ENCODE measurements around the gene CFAP57. TPM values are rescaled to one million over a fixed set of nuclear protein-coding genes. Genes with fewer than 3 reads are reported as not detected.

CFAP57 gene
- total and polyA plus RNA-seq, 2 donors (not counting 1 experiment from before 2014, with no cell fraction given), result 0.07 to 0.44 TPM

DNA sequence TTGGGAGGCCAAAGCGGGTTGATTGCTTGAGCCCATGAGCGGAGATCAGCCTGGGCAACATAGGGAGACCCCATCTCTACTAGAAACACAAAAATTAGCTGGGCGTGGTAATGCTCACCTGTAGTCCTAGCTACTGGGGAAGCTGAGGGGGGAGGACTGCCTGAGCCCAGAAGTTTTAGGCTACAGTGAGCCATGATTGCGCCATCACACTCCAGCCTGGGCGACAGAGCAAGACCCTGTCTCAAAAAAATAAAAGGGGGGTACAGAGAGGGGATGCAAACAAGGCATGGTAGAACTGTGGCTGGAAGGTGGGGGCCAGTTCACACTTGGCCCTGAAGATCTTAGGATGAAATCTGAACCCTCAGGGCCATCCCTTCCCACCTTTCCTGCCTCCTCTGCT, 114.4 kb downstream of the CFAP57 start:
- no peak for ATAC-seq (ENCODE audit: low read depth)
- CTCF ChIA-PET, result no interaction called here
- H3K27ac Mint-ChIP-seq, result no peak overlapping the region
- Histone ChIP-seq H2AFZ (ENCODE audit: insufficient read depth, low read depth, low read length, poor library complexity, severe bottlenecking) (no peak overlapping the region), H3K27ac (ENCODE audit: low read length in 2 of 2) (no peak overlapping the region), H3K4me1 (ENCODE audit: control insufficient read depth in 2 of 2, insufficient read depth in 2 of 2, low read length in 2 of 2) (no peaks in the 10 kb centered on the region), H3K36me3 (replicated peaks in 1 of 2; ENCODE audit: control extremely low read depth in 1 of 2, control insufficient read depth in 1 of 2, extremely low read depth in 1 of 2, insufficient read depth in 2 of 2, low read length in 1 of 2) (no peaks in the 10 kb centered on the region), H3K4me3 (ENCODE audit: control extremely low read depth in 1 of 5, extremely low read depth in 1 of 5, insufficient read depth in 1 of 5, low read depth in 2 of 5, low read length in 4 of 5) (no peak overlapping the region), H3K27me3 (replicated peaks in 1 of 4; ENCODE audit: control extremely low read depth in 1 of 4, control insufficient read depth in 3 of 4, insufficient read depth in 4 of 4, low read length in 3 of 4) (no peaks in the 10 kb centered on the region), H3K4me2 (replicated peaks; ENCODE audit: low read depth, low read length, poor library complexity, severe bottlenecking) (no peak overlapping the region), H3K79me2 (ENCODE audit: control insufficient read depth, insufficient read depth, low read length) (no peaks in the 10 kb centered on the region), H4K20me1 (ENCODE audit: control insufficient read depth, insufficient read depth, low read length, poor library complexity, severe bottlenecking) (no peaks in the 10 kb centered on the region), H3K9ac (ENCODE audit: low read length) (no peak overlapping the region), H3K9me3 (ENCODE audit: control extremely low read depth in 1 of 3, control insufficient read depth in 2 of 3, insufficient read depth in 1 of 3, low read length in 2 of 3) (peaks cover 0 to 5% (median 0%) of the 10 kb centered on the region in 3 donors)
- H3K27me3 Mint-ChIP-seq, result peaks cover 4% of the 10 kb centered on the region
- intact Hi-C loops (cut with micrococcal nuclease), result no loop called here
- H3K9me3 Mint-ChIP-seq (ENCODE audit: insufficient read depth), result no peaks in the 10 kb centered on the region
- 100% methylated on average over 5 of the region's 5 CpGs for WGBS (ENCODE audit: insufficient coverage)
- no peak overlapping the region for H3K4me3 Mint-ChIP-seq
- no peaks in the 10 kb centered on the region for H3K4me1 Mint-ChIP-seq
- TF ChIP-seq, protein P1, sequence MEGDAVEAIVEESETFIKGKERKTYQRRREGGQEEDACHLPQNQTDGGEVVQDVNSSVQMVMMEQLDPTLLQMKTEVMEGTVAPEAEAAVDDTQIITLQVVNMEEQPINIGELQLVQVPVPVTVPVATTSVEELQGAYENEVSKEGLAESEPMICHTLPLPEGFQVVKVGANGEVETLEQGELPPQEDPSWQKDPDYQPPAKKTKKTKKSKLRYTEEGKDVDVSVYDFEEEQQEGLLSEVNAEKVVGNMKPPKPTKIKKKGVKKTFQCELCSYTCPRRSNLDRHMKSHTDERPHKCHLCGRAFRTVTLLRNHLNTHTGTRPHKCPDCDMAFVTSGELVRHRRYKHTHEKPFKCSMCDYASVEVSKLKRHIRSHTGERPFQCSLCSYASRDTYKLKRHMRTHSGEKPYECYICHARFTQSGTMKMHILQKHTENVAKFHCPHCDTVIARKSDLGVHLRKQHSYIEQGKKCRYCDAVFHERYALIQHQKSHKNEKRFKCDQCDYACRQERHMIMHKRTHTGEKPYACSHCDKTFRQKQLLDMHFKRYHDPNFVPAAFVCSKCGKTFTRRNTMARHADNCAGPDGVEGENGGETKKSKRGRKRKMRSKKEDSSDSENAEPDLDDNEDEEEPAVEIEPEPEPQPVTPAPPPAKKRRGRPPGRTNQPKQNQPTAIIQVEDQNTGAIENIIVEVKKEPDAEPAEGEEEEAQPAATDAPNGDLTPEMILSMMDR (IDR thresholded peaks at IDR 0.05), result no peak
- no peak for TF ChIP-seq EZH2 (IDR thresholded peaks at IDR 0.05; ENCODE audit: borderline replicate concordance, insufficient read depth, low read depth, low read length, poor library complexity, severe bottlenecking)
- no peak for DNase-seq
- POLR2A ChIA-PET, result no interaction called here

DNA sequence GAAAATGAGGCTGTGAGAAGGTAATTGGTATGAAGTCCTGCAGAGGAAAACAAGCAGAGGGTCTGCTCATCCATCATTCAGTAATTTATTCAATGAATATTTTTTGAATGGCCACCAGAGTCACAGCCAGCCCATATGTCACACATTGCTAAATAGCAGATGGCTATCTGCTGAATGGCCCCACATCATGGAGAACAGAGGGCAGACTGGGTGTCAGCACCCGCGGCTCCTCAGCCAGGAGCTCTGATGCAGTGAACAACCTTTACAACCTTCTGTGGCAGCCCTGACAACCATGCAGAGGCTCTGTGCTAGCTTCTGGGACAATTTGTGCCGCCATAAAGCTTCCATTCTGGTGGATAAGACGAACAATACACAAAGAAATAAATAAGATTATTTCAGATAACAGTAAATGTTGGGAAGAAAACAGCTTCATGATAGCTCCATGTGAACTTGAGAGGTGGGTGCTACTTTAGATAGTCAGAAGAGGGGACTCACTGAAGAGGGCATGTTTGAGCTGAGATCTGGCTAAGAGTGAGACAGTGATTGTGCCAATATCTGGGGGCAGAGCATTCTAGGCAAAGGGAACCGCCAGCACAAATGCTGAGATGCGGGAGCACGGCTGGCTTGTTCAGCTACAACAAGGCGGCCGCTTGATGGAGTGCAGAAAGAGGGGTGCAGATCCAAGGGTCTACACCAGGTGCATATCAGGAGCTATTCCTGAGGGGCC, 116.1 kb downstream of the CFAP57 start:
- CTCF ChIA-PET, result interaction anchor here (1.8 kb wide), 1 partner anchor 61 kb away, joined by 5 read pairs; no protein-coding TSS in a partner anchor
- 91% methylated on average over 7 of the region's 9 CpGs for WGBS (ENCODE audit: insufficient coverage)
- no peaks in the 10 kb centered on the region for H3K79me2 ChIP-seq (ENCODE audit: control insufficient read depth, insufficient read depth, low read length)
- Mint-ChIP-seq H3K27me3 (peaks cover 4% of the 10 kb centered on the region), H3K4me3 (no peak overlapping the region), H3K4me1 (no peaks in the 10 kb centered on the region), H3K9me3 (ENCODE audit: insufficient read depth) (no peaks in the 10 kb centered on the region), H3K27ac (no peak overlapping the region)
- H3K27me3 ChIP-seq (replicated peaks in 1 of 4; ENCODE audit: control extremely low read depth in 1 of 4, control insufficient read depth in 3 of 4, insufficient read depth in 4 of 4, low read length in 3 of 4), result no peaks in the 10 kb centered on the region
- no peak overlapping the region for H3K4me2 ChIP-seq (replicated peaks; ENCODE audit: low read depth, low read length, poor library complexity, severe bottlenecking)
- no peak overlapping the region for H3K9ac ChIP-seq (ENCODE audit: low read length)
- H4K20me1 ChIP-seq (ENCODE audit: control insufficient read depth, insufficient read depth, low read length, poor library complexity, severe bottlenecking), result no peaks in the 10 kb centered on the region
- no peak for ATAC-seq (ENCODE audit: low read depth)
- TF ChIP-seq, protein P1 (IDR thresholded peaks at IDR 0.05), result no peak
- TF ChIP-seq EZH2 (IDR thresholded peaks at IDR 0.05; ENCODE audit: borderline replicate concordance, insufficient read depth, low read depth, low read length, poor library complexity, severe bottlenecking), result no peak
- intact Hi-C loops (cut with micrococcal nuclease), result no loop called here
- POLR2A ChIA-PET, result no interaction called here
- H2AFZ ChIP-seq (ENCODE audit: insufficient read depth, low read depth, low read length, poor library complexity, severe bottlenecking), result no peak overlapping the region
- H3K27ac ChIP-seq (ENCODE audit: low read length in 2 of 2), result no peak overlapping the region
- H3K4me1 ChIP-seq (ENCODE audit: control insufficient read depth in 2 of 2, insufficient read depth in 2 of 2, low read length in 2 of 2), result no peaks in the 10 kb centered on the region
- no peak for DNase-seq
- H3K9me3 ChIP-seq (ENCODE audit: control extremely low read depth in 1 of 3, control insufficient read depth in 2 of 3, insufficient read depth in 1 of 3, low read length in 2 of 3), result peaks cover 0 to 5% (median 0%) of the 10 kb centered on the region in 3 donors
- H3K36me3 ChIP-seq (replicated peaks in 1 of 2; ENCODE audit: control extremely low read depth in 1 of 2, control insufficient read depth in 1 of 2, extremely low read depth in 1 of 2, insufficient read depth in 2 of 2, low read length in 1 of 2), result no peaks in the 10 kb centered on the region
- no peak overlapping the region for H3K4me3 ChIP-seq (ENCODE audit: control extremely low read depth in 1 of 5, extremely low read depth in 1 of 5, insufficient read depth in 1 of 5, low read depth in 2 of 5, low read length in 4 of 5)
